Hepatocyte (in vitro differentiated cells): Measurements from ENCODE around the gene FILIP1L.

Experiments used
- CTCF ChIP-seq: fragments of 200-600 bp; sonication (generic); IDR thresholded peaks from 2 replicates; pipeline ENCODE4 v1.5.1; 2016; ENCODE audit warnings: antibody characterized with exemption, mild to moderate bottlenecking; ENCODE audit not compliant: poor library complexity
- EZH2 ChIP-seq: fragments of 200-600 bp; sonication (generic); IDR thresholded peaks from 2 replicates; pipeline ENCODE4 v1.6.1; 2016; ENCODE audit warnings: antibody characterized with exemption, mild to moderate bottlenecking, borderline replicate concordance
- EZH2phosphoT487 ChIP-seq: fragments of 200-600 bp; sonication (generic); IDR thresholded peaks from one replicate; pipeline ENCODE4 v1.6.1; 2018; ENCODE audit warnings: antibody characterized with exemption, mild to moderate bottlenecking, low read depth, moderate library complexity; ENCODE audit not compliant: unreplicated experiment, severe bottlenecking

- TF ChIP-seq CTCF (no peak), EZH2phosphoT487 (no peak), EZH2 (no peak)
These were observed 31.1 kb downstream of the FILIP1L start for GRCh38 chr3:100083209-100083608.
